ENCODE data around the gene SNRK.

The SNRK gene

DNA sequence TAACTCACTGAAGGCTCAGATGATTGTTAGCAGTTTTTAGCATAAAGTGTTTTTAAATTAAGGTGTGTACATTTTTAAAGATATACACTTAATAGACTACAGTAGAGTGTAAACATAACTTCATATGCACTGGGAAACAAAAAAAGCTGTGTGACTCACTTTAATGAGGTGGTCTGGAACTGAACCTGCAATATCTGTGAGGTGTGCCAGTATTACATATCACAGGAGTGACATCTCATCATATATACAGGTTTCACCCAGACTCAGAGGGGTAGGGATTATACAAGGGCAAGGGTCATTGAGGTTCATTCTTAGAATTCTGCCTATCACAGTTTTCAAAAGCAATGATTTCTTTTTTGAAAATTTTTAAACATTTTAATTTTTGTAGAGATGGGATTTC, 7.3 kb upstream of the SNRK start:
- no peak for DNase-seq

DNA sequence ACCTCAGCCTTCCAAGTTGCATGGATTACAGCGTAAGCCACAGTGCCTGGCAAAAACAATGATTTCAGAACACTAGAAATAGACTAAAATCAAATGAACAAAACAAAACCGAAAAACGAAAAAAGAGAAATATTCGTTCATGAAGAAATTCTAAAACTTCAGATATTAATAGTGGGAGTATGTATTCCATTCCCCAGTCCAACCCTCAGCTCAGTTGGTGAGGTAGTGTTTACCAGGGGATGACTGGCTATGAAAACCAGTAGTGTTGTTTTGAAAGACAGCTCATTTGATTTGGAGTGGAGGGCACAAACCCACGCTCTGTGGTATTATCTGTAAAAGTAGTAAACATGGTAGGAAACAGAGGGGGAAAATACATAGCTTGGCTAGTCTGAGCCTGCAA, 6.8 kb upstream of the SNRK start:
- DNase-seq: no peak

- DNase-seq: no peak
These were observed 5.3 kb upstream of the SNRK start for GRCh38 chr3:43281020-43281419.

GRCh38 chr3:43284171-43284570, 2.2 kb upstream of the SNRK start:
- no peak for DNase-seq

DNA sequence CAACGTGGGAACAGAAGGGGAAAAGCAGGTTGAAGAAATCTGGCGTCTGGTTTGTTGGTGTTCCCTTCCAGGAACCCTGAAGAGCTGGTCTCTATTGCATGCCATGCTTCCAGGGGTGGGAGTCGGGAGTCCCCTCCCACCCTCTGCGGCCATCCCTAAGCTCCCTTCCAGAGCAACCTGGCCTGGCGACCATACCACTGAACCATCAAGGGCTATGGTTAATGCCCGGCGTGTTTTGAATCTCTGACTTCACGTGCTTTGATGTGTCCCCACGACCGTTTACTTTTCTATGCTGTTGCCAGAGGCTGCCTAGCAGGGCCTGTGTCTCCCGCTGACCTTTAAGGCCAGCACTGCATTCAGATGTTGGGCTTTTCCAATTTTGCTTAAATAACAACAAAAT, 696 bp upstream of the SNRK start:
- no peak for DNase-seq

DNA sequence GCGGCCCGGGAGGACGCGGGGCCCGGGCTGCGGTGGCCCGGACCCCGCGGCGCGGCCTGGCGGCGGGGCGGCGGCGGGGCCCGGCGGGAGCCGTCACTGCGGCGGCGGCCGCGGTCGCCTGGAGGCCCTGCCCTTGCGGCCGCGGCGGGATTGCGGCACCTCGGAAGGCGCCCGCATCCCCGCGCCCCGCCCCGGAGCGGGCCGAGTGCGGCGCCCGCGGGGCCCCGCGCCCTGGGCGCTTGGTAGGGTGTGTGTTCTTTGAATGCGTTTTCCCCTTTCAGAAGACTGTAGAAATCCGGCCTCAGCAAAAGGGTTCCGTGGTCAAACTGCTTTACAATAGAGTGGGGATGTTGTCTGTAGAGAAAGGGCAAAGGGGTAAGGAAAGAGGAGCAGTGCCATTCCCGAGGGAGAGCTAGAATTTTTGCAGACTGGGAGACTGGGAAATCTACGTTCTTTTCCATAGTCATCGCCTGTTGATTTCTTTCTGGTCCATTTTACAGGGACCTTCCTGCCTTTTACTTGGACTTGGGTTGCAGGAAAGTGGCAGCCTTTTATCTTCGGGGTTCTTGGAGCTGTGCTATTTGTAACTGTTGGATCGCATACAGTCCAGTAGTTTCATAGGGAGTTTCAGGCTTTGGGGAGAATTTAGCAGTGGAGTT, 630 bp downstream of the SNRK start:
- DNase-seq: peak; percentile 11

DNA sequence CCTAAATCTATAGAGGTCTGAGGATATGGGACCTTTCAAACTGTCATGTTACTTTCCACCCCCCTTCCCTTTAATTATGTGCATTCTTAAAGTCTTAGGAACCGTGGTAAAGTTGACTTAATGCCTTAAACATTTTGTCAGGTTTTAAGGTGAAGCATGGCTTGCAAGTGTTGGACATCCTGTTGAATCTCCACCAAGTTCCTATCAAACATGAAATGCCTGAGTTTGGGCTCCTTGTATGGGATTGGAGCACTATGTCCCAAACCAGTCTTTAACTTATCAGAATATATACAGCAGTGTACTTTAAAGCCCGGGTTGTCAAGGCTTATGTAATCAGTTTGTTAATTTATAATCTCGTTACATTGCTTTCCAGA, 1.1 kb downstream of the SNRK start:
- no peak for DNase-seq

DNA sequence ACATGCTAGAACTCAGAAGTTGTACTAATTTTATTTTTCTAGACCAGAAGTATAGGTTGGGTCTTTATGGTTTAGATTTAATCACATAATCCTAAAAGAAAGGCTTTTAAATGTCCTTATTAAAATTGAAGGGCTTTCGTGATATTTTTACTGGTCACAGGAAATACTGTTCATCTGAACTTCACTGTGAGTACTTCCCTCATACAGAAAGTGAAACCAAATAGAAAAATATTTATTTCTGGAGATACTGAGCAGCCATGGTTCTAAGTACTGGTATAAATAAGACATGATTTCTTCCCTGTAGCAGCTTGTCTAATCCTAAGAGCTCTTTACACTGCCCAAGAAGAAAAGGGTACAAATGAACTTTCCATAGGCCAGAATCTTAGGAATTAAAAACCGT, 2.0 kb downstream of the SNRK start:
- DNase-seq: no peak

DNA sequence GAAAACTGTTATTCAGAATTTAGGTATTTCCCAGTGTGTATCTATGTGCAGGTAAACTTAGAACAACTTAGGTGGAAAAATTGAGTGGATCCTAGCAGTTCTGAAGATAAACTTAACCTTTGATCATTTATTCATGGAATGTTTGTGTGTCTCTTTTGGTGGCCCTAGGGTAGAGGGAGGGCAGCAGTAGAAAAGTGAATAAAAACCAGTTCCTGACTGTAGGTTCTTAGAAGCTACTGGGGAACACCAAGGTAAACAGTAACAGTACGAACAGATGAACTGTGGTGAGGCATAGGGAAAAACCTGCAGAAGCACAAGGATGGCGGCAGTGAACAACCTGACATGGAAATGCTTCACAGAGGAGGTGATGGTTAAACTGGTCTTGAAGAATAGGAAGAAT, 2.5 kb downstream of the SNRK start:
- DNase-seq: no peak

DNA sequence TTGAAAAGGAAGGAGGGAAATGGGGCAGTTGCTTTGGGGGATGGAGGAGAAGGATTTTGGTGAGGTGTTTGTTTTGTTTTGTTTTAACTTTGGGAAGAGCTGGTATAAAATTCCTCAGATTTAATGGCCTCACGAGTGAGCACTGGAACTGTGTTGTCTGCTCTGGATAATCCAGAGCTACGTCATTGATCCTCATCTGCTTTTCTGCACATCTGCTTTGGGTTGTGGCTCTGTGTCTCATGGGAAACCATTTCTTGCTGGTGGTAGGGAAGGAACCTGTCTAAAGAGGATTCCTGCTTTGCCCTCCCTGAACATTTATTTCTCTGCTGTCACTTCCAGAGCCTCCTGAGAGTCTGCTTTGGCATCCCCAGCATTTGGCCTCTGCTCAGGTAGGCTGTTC, 3.1 kb downstream of the SNRK start:
- DNase-seq: no peak

DNA sequence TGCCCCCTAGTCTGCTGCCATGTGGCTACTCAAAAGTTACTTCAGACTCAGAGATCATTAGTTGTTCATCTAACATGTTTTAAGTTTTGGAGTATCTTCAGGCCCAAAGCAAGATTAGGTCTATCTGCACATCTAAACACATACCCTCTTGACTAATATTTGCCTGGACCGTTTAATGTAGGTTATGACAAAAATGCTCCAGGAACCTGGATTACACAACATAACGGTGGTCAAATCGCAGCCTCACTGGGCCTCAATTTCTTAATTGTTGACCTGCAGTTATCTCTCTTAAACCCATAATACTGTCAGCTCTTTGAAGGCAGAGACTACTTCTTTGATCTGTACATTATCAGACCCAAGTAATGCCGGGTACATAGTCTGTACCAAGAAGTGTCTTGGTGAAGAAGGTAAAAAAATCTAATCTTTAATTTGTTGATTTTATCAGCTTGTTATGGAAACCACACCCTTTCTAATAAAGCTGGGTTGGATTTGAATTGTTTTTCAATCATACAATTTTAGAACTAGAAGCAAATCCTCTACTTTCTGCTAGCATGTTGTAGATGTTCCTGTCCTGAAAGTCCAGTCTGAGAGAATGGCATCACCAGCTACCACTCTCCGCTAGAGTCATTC, 3.6 kb downstream of the SNRK start:
- DNase-seq: no peak

DNA sequence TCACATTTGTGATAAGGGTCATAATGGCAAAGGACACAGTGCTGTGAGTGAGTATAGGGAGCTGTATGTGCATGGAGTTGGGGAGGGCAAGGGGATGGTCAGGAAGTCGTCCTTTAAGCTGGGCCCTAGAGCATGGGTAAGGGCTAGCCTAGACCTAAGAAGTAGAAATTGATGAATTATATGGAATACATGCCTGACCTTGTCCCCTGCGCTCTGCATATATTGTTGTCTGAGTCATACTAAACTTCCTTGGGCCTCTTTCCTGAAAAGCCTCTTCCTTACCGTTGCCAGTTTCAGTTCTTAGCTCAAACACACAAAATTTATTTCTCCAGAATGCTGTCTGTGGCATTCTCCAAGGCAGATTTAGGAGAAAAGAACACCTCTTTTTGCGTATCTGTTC, 4.6 kb downstream of the SNRK start:
- DNase-seq: no peak

GRCh38 chr3:43291546-43291945, 5.2 kb downstream of the SNRK start:
- DNase-seq: no peak

DNA sequence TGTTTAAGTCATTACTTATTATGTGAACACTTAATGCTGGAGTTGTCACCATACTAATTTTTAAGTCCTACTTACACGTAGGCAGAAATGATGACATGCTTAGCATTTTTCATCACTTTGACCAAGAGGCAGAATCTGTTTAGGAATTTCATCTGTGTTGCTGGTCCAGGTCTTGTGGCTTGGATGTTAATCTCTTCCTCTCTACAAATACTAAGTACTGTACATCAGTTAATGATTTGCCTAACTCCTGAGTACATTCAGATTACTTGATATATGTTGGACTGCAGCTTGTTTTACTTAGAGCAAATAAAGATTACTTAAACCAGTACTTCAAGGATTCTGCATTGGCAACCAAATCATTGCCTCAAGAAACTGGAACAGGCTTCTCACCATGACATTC, 8.6 kb downstream of the SNRK start:
- DNase-seq: no peak

- peak; percentile 33 for DNase-seq
These were observed 10.2 kb downstream of the SNRK start for GRCh38 chr3:43296565-43296964.

DNA sequence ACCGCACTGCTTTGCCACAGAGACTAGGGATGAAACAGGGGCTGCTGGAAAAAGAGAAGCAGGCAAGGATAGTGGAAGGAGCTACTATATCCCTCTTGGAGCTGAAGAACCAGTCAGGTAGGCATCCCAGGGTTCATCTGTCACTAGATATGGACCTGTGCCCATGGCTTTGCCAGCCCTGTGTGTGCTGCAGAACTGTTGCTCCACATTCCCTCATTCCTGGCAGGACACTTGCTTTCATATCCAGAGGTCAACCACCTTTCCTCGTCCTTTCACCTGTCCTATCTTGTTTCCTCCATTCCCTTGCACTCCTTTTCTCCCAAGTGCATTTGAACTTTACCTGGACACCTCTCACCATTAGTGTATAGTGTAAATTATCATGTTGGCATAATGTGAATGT, 12.0 kb downstream of the SNRK start:
- DNase-seq: no peak

DNA sequence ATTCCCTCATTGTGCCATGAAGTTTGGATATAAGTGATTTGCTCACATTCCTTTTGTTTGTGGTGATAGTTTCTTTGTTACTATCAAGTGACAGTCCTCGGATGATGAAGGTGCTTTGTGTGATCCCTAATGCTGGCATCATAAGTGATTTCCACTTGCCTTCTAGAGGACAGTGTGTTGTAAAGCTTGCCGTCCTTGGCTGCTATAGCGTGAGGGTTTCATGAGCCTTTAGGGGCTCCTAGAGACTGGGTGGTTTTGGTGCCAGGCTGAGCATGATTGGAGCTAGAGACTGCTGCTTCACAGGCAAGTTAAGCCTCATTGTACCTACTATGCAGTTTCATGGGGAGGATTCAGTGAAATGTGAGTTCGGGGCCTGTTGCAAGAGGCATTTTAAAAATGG, 12.4 kb downstream of the SNRK start:
- DNase-seq: no peak

GRCh38 chr3:43302116-43302880, 16.0 kb downstream of the SNRK start:
- DNase-seq: no peak

- no peak for DNase-seq
These were observed 17.8 kb downstream of the SNRK start for GRCh38 chr3:43304126-43304525.

DNA sequence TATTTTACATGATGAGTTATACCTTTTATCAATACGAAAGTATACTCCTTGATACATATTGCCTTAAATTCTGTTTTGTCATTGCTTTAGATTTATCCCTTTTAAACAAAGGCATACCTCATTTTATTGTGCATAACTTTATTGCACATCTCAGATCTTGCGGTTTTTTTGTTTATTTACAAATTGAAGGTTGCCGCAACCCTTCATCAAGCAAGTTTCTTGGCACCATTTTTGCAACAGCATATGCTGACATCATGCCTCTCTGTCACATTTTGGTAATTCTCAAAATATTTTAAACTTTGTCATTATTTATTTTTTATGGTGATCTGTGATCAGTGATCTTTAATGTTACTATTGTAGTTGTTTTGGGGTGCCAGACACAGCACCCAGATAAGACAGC, 20.9 kb downstream of the SNRK start:
- DNase-seq: no peak

DNA sequence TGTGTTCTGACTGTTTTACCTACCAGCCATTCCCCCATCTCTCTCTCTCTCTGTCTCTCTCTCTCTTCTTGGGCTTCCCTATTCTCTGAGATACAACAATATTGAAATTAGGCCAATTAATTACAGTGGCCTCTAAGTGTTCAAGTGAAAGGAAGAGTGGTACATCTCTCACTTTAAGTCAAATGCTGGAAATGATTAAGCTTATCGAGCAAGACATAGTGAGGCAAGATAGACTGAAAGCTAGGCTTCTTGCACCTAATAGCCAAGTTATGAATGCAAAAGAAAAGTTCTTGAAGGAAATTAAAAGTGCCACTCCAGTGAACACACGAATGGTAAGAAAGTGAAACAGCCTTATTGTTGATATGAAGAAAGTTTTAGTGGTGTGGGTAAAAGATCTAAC, 21.3 kb downstream of the SNRK start:
- DNase-seq: no peak

GRCh38 chr3:43309372-43310305, 23.3 kb downstream of the SNRK start:
- DNase-seq: no peak

- no peak for DNase-seq
These were observed 30.6 kb downstream of the SNRK start for GRCh38 chr3:43316783-43317460.
